HK-2 (cell line): ENCODE data around the gene OSBPL9.

Experiments used
- DNase-seq: peaks from one replicate; pipeline ENCODE4 v3.0.0-alpha.2; 2018; ENCODE audit not compliant: unreplicated experiment

The OSBPL9 gene, protein sequence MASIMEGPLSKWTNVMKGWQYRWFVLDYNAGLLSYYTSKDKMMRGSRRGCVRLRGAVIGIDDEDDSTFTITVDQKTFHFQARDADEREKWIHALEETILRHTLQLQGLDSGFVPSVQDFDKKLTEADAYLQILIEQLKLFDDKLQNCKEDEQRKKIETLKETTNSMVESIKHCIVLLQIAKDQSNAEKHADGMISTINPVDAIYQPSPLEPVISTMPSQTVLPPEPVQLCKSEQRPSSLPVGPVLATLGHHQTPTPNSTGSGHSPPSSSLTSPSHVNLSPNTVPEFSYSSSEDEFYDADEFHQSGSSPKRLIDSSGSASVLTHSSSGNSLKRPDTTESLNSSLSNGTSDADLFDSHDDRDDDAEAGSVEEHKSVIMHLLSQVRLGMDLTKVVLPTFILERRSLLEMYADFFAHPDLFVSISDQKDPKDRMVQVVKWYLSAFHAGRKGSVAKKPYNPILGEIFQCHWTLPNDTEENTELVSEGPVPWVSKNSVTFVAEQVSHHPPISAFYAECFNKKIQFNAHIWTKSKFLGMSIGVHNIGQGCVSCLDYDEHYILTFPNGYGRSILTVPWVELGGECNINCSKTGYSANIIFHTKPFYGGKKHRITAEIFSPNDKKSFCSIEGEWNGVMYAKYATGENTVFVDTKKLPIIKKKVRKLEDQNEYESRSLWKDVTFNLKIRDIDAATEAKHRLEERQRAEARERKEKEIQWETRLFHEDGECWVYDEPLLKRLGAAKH

DNA sequence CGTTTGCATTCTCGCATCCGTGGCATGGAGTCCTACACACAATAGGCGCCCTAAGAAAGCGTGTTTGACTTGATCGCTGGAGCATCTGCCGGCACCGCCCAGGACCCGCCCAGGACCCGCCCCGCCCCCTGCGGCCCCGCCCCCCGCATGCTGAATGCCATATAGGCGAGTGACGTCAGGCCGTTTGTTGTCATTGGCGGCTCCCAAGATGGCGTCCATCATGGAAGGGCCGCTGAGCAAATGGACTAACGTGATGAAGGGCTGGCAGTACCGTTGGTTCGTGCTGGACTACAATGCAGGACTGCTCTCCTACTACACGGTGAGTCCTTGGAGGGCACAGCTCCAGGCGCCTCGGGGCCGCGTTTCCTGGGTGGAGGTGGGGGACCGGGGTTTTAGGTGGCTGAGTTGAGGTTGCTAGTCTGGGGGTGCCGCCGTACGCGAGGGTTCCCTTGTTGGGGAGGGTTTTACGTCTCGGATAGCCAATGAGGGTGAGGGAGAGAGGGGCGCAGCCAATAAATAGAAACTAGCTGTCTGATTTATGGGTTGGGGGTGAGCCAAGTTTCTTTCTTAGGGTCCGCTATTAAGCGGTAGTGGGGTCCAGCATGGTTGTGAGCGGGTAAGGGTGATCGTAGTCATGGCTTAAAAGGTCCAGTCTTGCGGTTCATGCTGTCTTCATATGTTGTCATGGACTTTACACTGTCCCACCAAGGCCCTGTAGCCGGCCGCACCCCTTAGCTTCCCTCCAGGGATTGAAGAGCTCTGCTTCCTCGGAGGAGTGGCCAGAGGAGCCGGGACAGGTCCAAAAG is at the start of gene OSBPL9:
OSBPL9 (plus strand) TSS at position 190 of the 806 bp plus-strand sequence; CDS start at position 209, 19 bp downstream.
- DNase-seq, result peak; percentile 95

DNA sequence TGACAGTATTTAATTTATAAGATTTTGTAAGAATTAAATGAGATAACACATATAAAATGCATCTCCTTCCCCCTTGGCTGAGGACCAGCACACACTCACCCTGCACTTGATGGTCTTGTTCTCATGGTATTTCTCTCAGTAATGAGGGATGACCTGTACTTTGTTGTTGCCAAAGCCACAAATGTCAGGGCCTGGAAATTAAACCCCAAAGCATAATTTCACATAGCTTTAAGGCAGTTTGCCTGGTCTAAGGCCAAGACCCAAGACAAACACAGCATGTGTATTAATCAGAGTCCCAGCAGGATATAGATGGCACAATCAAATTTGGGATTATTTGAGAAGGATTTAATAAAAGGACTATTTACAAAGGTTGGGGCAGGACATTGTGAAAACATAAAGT is 49.2 kb upstream of the OSBPL9 start:
- DNase-seq, result no peak

DNA sequence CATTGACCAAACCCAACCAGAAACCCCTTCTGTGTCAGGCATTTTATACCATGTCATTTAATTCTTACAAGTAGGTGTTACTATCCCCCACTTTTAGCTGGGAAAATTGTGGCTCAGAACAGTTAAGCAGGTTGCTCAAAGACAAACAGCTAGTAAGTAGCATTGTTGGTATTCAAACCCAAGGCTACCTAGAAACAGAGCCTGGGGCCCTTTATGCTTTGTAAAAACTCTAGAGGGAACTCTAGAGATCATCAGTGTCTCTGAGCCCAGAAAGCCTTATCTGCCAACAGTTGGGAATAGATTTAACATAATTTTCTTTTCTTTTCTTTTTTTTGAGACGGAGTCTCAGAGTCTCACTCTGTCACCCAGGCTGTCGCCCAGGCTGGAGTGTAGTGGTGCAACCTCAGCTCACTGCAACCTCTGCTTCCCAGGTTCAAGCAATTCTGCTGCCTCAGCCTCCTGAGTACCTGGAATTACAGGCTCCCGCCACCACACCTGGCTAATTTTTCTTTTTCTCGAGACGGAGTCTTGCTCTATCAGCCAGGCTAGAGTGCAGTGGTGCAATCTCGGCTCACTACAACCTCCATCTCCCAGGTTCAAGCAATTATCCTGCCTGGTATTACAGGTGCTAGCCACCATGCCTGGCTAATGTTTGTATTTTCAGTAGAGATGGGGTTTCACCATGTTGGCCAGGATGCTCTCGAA is 48.5 kb upstream of the OSBPL9 start:
- DNase-seq, result no peak

DNA sequence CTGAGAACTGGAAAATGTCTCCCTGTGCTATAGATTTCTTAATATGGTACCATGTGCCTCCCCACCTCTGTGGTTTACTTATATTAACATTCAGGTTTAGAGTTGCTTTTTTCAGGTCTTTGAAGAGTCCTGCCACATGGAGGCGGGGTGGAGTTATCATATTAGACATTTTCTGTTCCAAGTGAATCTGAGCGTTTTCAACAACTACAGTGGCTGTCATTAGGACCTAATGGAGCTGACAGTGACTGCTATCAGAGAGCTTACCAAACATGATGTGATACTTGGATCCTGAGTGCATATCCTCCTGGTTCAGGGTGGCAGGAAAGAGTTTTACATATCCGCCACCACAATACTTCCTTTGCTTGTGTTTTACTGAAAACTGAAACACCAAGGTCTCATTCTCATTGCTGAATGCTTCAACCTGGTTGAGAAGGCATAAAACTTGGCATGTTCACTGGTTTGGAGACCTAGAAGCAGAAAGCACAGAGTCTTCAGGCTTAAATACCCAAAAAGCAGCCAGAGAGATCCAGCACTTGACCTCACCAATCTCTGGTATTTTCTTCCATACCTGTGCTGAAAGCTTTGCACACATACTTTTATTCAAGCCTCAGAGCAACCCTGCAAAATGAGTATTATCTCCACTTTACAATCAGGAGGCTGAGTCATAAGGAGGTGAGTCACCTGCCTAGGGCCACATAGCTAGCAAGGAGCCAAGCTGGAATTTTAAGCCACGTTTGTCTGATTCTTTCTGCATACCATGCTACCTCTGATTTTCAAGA is 47.4 kb upstream of the OSBPL9 start:
- DNase-seq, result peak; percentile 44

DNA sequence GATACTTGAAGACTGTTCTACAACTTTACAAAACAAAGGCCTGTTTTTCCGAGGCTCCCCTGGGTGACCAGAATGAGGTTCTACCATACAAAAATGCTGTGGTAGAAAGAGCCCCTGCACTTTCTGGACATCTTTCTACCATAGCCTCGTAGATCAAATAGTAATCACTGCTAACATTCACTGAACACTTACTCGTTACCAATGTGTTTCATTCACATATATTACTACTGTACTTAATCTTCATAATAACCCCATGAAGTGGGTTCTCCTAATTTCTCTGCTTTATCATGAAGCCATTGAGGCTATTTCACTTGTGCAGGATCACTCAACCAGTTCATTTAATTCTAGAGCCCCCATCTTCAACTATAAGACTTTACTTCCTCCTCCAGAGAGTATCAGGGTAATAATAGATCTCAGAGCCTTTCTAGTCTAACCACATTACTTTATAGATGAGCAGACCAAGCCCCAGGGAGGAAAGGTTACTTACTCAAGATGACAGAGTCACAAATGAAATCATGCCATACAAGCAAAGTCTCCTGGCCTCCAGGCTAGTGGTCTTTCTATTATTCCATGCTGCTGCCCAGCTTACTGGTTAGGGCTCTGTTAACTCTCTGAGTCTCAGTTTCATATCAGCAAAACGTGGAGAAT is 46.7 kb upstream of the OSBPL9 start:
- no peak for DNase-seq

DNA sequence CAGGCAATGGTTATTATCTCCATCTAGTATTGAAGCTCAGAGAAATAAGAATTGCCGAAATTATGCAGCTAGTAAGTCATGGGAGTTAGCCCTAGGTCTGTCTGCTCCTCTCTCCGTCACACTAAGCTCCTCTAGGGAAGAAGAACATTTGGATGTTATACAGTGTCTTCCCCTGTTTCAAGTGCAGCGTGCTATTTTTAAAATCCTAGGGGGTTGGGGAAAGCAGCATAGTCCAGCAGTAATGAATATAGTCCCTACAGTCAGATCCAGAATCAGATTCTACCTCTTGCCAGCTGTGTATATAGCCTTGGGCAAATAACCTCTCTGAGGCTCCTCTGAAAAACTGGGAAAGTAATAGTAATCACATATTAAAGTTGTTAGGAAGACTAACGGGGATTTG is 44.5 kb upstream of the OSBPL9 start:
- DNase-seq, result no peak

DNA sequence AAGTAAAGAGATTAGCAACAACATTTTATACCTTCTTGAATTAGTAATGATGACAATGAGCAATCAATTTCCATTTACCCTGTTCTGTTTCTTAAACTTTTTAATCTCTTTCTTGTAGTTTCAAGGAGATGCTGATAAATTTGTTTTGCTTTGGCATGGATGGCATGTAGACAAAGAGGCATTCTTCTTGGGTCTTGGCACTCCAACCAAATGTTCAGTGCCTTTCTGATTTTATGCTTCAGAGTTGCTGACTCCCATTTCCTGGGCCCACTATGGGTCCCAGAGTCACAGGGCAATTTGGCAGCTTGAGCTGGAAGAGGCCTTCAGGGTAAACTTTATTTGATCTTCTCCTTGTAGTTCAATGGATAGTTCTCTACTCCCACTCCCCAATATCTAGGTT is 42.1 kb upstream of the OSBPL9 start:
- DNase-seq, result no peak

DNA sequence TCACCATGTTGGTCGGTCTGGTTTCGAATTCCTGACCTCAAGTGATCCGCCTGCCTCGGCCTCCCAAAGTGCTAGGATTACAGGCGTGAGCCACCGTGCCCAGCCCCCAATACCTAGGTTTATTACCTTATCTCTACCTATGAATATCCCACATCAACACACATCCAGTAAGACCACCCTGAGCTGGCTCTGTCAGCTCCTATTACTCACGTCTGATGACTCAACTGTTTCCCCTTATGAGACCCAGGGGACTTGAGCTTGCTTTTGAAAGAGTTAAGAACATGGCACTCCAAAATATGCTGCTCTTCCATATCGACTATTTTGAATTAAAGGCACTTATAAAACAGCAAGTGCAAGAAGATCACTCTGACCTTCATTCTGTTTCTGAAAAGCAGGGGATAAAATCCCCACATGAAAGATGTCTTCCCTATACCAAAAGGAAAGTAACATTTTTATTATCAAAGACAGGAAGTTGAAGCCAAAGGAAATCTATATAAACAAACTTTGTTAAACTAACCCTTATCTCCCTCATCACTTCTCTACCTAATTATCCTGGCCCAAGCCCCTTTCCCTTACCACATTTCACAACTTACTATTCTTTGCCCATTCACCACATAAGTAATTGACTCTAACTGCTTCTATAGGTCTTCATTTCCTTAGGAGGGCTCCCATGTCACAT is 41.3 kb upstream of the OSBPL9 start:
- no peak for DNase-seq

DNA sequence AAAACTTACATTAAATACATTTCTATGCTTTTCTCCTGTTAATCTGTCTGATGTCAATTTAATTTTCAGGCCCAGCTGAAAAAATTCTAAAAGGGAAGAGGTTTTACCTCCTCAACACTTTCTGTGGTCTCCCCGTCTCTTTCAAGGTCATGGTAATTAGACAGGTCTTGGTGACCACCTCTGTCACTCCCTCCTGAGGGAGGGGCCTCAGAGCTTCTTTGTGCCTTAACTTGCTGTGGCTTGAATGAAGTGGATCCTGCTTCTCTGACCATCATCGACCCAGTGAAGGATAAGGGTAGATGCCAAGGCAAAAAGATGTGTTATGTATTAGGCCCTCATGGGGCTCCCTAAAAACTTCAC is 40.8 kb upstream of the OSBPL9 start:
- DNase-seq, result no peak

DNA sequence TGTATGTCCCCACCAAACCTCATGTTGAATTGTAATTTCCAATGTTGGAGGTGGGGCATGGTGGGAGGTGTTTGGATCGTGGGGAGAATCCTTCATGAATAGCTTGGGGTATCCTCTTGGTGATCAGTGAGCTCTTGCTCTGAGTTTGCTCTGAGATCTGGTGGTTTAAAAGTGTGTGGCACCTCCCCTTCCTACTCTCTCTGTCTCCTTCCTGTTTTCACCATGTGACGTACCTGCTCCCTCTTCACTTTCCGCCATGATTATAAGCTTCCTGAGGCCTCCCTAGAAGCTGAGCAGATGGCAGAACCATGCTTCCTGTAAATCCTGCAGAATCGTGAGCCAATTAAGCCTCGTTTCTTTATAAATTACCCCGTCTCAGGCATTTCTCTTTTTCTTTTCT is 40.0 kb upstream of the OSBPL9 start:
- no peak for DNase-seq

DNA sequence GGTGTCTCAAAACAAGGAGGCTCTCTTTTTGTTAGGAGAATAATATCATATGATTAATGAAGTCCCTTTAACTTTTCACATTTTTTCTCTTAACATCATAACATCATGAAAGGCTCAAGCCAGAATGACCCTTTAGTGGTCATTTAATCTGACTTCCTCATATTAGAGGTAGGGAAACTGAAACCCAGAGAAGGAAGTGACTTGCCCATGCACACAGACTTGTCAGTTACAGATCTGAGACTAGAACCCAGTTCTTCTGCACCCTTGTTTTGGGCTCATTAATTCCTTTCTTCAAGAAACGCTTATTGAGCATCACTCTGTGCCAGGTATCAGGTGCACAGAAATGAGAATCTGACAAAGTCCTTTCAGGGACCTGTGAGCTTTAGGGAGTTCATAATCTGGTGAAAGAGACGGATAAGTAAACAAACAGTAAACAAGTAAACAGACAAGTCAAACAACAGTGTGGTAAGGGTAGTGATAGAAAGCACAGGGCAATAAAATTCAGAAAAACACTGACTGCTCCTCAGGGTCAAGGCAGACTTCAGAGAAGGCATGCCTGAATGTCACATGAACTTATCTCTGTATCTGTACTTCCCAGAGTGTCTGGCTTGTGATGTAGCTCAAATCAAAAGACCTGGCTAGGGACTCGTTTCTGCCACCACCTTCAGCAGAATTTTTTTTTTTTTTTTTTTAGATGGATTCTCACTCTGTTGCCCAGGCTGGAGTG is 38.3 kb upstream of the OSBPL9 start:
- no peak for DNase-seq

DNA sequence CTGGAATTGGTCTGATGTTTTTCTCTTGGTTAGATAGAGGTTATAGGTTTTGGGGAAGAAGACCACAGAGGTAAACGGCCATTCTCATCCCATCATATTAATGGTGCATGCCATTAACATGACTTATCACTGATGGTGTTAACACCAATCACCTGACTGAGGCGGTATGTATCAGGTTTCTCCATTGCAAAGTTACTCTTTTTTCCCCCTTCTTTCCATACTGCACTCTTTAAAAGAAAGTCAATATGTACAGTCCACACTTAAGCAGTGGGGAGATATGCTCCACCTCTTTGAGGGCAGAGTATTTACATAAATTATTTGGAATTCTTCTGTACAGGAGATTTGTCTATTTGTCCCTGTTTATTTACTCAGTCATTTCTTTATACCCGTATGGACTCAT is 35.7 kb upstream of the OSBPL9 start:
- no peak for DNase-seq

DNA sequence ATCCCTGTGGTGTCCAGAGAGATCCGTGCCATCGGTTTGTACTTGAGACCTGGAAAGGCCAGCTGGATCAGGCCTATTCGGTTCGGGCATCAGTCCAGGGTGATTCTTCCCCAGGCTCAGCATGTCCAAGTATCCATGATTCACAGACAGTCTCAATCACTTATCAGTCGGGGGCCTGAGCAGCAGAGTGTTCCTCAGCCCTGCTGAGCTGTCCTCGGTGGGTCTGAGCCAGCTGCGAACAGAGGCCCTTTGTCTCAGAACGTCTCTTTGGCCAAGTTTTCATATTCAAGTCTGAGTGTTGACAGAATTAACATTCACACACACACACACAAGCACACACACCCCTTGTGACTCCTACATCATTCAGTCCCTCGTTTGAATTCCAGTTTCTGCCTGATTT is 33.4 kb upstream of the OSBPL9 start:
- no peak for DNase-seq

DNA sequence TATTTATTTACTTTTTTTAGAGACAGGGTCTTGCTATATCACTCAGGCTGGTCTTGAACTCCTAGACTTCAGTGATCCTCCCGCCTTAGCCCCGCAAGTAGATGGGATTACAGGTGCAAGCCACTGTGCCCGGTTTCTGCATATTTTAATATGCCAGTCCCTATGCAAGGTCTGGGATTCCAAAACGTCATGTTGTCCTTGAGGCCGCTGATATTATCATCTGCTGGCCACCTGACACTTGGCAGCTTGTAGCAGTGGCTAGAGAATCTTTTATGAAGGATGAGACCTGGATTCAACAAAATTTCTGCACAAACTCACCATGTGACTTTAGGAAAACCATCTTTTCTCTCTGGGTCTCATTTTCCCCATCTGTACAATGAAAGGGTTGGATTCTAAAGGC is 32.9 kb upstream of the OSBPL9 start:
- no peak for DNase-seq

DNA sequence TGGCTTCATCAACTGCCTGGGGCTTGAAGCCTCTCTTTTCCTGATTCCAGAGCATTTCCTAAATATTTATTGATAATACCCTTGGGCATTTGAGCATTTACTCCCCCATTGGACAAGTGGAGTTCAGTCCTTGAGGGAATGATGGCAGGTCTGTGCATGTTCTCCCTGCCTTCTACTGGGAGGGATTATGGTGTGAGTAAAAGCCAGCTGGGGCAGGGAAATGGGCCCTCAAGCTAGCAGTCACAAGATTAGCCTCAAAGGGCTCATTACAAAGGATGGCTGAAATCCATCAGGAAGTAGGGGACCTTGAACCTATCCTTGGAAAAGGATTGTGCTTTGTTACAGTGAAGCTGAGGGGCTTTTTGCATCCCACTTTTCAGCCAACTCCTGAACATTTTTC is 24.2 kb upstream of the OSBPL9 start:
- DNase-seq, result no peak

DNA sequence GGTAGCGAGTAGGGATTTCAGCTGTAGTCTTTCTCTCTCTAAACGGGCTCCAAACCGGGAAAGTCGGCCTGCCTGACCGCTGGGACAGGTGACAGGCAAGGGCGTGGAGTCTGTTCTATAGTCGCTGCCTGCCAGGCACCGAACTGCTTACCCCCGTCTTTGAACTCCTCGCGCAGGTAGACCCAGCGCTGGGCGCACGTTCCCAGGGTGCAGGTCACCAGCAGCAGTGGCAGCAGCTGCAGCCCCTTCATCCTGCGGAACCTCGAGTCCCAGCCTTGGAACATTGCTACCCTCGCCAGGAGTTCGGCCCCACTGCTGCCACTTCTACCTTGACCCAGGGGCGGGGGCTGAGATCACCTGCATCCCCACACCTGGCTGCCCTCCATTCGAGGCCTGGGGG is 22.2 kb upstream of the OSBPL9 start:
- DNase-seq, result no peak

DNA sequence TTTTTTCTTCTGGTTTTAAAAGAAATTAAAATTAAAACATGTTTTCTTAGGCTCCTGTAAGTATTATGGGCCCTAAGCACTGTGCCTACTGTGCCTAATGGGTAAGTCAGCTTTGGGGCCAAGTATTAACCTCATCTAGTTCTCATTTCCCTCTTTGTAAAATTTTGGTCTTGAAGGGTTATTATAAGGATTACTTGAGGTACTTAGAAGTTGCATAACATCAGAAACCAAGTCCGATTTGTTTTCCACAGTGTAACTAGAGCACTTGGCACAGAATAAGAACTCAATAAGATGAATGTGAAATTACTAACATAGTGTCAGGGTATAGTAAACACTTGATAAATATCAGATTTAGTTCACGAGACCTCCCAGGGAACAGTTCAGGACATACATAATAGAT is 16.4 kb upstream of the OSBPL9 start:
- DNase-seq, result no peak

DNA sequence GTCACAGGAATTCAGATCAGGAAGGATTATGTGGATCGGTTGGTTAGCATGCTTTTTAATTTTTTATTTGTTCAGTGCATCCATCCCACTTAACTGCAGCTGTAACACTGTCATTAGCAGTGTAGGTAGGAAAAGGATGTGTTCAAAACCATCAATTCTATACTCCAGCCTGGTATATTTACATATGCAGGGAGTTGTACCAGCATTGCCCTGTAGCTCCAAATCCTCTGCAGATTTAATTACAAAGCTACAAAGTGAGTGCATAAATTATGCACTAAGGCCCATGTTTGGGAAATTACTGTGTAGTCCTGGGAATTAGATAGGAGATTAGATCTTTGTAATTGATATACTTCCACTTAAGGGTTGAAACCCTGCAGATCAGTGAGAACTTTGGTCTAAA is 15.9 kb upstream of the OSBPL9 start:
- DNase-seq, result no peak

DNA sequence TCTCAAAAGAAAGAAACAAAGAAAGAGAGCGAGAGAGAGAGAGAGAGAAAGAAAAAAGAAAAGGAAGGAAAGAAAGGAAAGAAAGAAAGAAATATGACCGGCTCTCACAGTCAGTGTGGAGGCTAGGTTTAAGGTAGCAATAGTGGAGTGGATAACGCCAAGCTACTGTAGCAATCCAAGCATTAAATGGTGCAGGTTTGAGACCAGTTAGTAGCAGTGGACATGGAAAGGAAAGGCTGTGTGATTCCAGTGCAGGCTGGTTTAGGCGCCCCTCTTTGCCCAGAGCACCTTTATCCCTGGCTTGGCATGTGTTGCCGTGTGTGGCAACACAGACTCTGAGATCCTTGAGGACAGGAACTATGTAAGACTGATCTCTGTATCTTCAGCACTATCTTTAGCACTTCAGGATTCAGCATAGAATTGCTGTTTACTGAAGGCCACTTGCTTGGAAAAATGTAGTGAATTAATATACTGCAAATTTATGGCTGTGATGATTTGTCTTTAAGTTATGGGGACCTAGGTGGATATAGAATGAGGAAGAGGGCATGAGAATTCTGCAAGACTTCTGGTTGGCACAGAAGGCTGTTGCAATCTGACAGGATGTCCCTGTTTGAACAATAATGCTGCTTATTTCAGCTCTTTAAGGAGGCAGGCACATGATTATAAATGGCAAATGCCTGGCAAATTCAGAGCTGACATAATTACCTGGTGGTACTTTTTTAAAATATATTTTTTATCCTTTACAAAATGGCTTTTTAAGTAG is 10.8 kb upstream of the OSBPL9 start:
- DNase-seq, result no peak
